GM12892 (cell line): ENCODE data around the gene TENM3.

ENCODE experiments used
- POLR2A ChIP-seq: IDR thresholded peaks from 2 replicates; pipeline ENCODE4 v1.6.1; 2011; ENCODE audit warnings: low read depth, low read length, control low read depth
- POLR2AphosphoS5 ChIP-seq: IDR thresholded peaks from 2 replicates; pipeline ENCODE4 v1.6.1; 2011; ENCODE audit warnings: low read depth, low read length, control low read depth
- TAF1 ChIP-seq: IDR thresholded peaks from 2 replicates; pipeline ENCODE4 v1.6.1; 2011; ENCODE audit warnings: low read depth, mild to moderate bottlenecking, control low read depth, low read length, borderline replicate concordance

GRCh38 chr4:182741914-182742313 is 498.7 kb downstream of the TENM3 start:
- TF ChIP-seq POLR2AphosphoS5: no peak
- TF ChIP-seq TAF1: no peak
- no peak for TF ChIP-seq POLR2A
